Panc1 (cell line): ENCODE results near the gene DIAPH2. TPM values are rescaled to one million over a fixed set of nuclear protein-coding genes. Genes with fewer than 3 reads are reported as not detected.
"Not testable (repeated sequence)": the region's sequence is repeated elsewhere in the genome, so short reads cannot be mapped to it uniquely, and the experiment has no call there.

ENCODE experiments used
- ATAC-seq: fragments of 200-7000 bp; cut with Tn5 transposase; 2 replicates; pipeline ENCODE4 v1.9.1; 2020; ENCODE audit warnings: mild to moderate bottlenecking, moderate library complexity
- BruUV-seq: library from RNA; stranded (reverse); fragments of 400-500 nt; replicated peaks from 2 replicates; lab custom pipeline; 2021; lab: Mats Ljungman, UMichigan
- CTCF ChIA-PET: fragments of 300-600 bp; sonication (Branson Sonifier 250); formaldehyde crosslinking; loops from one replicate; lab custom pipeline; 2022; ENCODE audit warnings: antibody characterized with exemption; lab: Charles Lee
- POLR2A ChIA-PET: fragments of 300-600 bp; sonication (Branson Sonifier 250); formaldehyde crosslinking; loops from one replicate; lab custom pipeline; 2022; ENCODE audit warnings: antibody characterized with exemption; lab: Charles Lee
- DNase-seq: peaks from one replicate; pipeline ENCODE4 v3.0.0-alpha.2; 2010; ENCODE audit warnings: low read depth, low spot score
- H3K27ac ChIP-seq: 2 replicates; pipeline ENCODE4 v1.5.1; 2011; ENCODE audit warnings: mild to moderate bottlenecking, low read length, inconsistent platforms
- H3K27me3 ChIP-seq: fragments of 200-500 bp; sonication (Bioruptor generic); 2 replicates; pipeline ENCODE4 v1.6.0; 2014; ENCODE audit warnings: low read length, inconsistent platforms; ENCODE audit not compliant: control insufficient read depth, insufficient read depth
- H3K36me3 ChIP-seq: fragments of 200-500 bp; sonication (Bioruptor generic); 2 replicates; pipeline ENCODE4 v1.5.1; 2014; ENCODE audit warnings: inconsistent platforms, mild to moderate bottlenecking, low read length, moderate library complexity; ENCODE audit not compliant: control insufficient read depth, insufficient read depth
- H3K4me1 ChIP-seq: 2 replicates; pipeline ENCODE4 v1.5.1; 2011; ENCODE audit warnings: inconsistent platforms, mild to moderate bottlenecking, low read length, moderate library complexity; ENCODE audit not compliant: control insufficient read depth, insufficient read depth
- H3K4me3 ChIP-seq, 2 experiments: 2 replicates each; pipeline ENCODE4 v1.5.1; 2011 to 2012; ENCODE audit warnings: low read depth in 2 of 2, low read length in 2 of 2, mild to moderate bottlenecking in 2 of 2, inconsistent platforms in 1 of 2, moderate library complexity in 1 of 2
- H3K9me3 ChIP-seq: fragments of 200-500 bp; sonication (Bioruptor generic); 2 replicates; pipeline ENCODE4 v1.5.1; 2014; ENCODE audit warnings: low read depth, mild to moderate bottlenecking, inconsistent platforms, low read length, moderate library complexity; ENCODE audit not compliant: control insufficient read depth, insufficient read depth
- POLR2AphosphoS5 ChIP-seq: IDR thresholded peaks from 2 replicates; pipeline ENCODE4 v1.6.1; 2012; ENCODE audit warnings: mild to moderate bottlenecking, low read depth, low read length, moderate library complexity
- SIN3A ChIP-seq: IDR thresholded peaks from 2 replicates; pipeline ENCODE4 v1.6.1; 2012; ENCODE audit warnings: low read depth, mild to moderate bottlenecking, low read length, moderate library complexity, borderline replicate concordance; ENCODE audit not compliant: insufficient read depth
- TCF7L2 ChIP-seq: IDR thresholded peaks from 2 replicates; pipeline ENCODE4 v1.6.1; 2011; ENCODE audit warnings: mild to moderate bottlenecking, low read depth, low read length, inconsistent platforms
- in situ Hi-C: cut with HindIII; loops from 2 replicates; pipeline ENCODE4 v1.10.0; 2016; ENCODE audit warnings: low sequenced_read_pairs, low pct_unique_long_range_greater_than_20kb
- intact Hi-C: fragments of 100-400 bp; cut with micrococcal nuclease; formaldehyde crosslinking; loops from one replicate; pipeline ENCODE4 v1.10.0; 2022; ENCODE audit not compliant: unreplicated experiment
- total RNA-seq: library from RNA; stranded (reverse); gene quantifications from one replicate; pipeline ENCODE4 v1.2.1, GENCODE V29; 2021; ENCODE audit not compliant: unreplicated experiment
- TF ChIP-seq, protein P1 (sequence below), 2 experiments: IDR thresholded peaks; 2 replicates each; pipeline ENCODE4 v1.6.1; 2011 to 2012; ENCODE audit warnings: low read depth in 2 of 2, control low read depth in 1 of 2, low read length in 1 of 2, mild to moderate bottlenecking in 1 of 2, moderate library complexity in 1 of 2; ENCODE audit not compliant: insufficient read depth in 1 of 2
- TF ChIP-seq, protein P2 (sequence below): fragments of 450-650 bp; IDR thresholded peaks from 2 replicates; pipeline ENCODE4 v1.5.1; 2017; ENCODE audit warnings: mild to moderate bottlenecking

DIAPH2 gene
- total RNA-seq, 1 experiment from 2014 or later, result 17.0 TPM

DNA sequence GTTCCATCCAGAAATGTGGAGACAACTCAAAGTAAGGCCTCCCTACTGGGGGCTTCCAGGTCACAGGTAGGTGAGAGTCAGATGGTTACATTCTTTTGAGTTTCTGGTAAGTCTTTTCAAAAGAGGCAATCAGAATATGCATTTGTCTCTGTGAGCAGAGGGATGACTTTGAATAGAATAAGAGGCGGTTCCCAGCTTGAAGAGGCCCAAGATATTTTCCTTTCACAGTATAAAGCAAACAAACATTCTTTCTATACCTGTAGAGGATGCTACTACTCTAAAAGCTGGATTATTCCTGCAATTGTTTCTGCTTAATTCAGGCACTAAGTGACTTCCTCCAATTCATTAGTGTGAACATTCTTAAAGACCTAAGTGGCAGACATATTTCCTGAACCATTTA is 44.4 kb downstream of the DIAPH2 start:
- BruUV-seq, result no TSS peak
- Histone ChIP-seq H3K4me3 (no peak overlapping the region), H3K4me1 (no peaks in the 10 kb centered on the region), H3K27ac (no peak overlapping the region), H3K27me3 (no peaks in the 10 kb centered on the region), H3K36me3 (no peaks in the 10 kb centered on the region), H3K9me3 (no peaks in the 10 kb centered on the region)
- CTCF ChIA-PET, result no interaction called here
- TF ChIP-seq SIN3A (no peak), TCF7L2 (no peak), POLR2AphosphoS5 (no peak)
- TF ChIP-seq, protein P1, sequence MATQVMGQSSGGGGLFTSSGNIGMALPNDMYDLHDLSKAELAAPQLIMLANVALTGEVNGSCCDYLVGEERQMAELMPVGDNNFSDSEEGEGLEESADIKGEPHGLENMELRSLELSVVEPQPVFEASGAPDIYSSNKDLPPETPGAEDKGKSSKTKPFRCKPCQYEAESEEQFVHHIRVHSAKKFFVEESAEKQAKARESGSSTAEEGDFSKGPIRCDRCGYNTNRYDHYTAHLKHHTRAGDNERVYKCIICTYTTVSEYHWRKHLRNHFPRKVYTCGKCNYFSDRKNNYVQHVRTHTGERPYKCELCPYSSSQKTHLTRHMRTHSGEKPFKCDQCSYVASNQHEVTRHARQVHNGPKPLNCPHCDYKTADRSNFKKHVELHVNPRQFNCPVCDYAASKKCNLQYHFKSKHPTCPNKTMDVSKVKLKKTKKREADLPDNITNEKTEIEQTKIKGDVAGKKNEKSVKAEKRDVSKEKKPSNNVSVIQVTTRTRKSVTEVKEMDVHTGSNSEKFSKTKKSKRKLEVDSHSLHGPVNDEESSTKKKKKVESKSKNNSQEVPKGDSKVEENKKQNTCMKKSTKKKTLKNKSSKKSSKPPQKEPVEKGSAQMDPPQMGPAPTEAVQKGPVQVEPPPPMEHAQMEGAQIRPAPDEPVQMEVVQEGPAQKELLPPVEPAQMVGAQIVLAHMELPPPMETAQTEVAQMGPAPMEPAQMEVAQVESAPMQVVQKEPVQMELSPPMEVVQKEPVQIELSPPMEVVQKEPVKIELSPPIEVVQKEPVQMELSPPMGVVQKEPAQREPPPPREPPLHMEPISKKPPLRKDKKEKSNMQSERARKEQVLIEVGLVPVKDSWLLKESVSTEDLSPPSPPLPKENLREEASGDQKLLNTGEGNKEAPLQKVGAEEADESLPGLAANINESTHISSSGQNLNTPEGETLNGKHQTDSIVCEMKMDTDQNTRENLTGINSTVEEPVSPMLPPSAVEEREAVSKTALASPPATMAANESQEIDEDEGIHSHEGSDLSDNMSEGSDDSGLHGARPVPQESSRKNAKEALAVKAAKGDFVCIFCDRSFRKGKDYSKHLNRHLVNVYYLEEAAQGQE (IDR thresholded peaks at IDR 0.05; ENCODE audit: insufficient read depth in 1 of 2, low read depth in 2 of 2, low read length in 1 of 2), result no peak
- TF ChIP-seq, protein P2, sequence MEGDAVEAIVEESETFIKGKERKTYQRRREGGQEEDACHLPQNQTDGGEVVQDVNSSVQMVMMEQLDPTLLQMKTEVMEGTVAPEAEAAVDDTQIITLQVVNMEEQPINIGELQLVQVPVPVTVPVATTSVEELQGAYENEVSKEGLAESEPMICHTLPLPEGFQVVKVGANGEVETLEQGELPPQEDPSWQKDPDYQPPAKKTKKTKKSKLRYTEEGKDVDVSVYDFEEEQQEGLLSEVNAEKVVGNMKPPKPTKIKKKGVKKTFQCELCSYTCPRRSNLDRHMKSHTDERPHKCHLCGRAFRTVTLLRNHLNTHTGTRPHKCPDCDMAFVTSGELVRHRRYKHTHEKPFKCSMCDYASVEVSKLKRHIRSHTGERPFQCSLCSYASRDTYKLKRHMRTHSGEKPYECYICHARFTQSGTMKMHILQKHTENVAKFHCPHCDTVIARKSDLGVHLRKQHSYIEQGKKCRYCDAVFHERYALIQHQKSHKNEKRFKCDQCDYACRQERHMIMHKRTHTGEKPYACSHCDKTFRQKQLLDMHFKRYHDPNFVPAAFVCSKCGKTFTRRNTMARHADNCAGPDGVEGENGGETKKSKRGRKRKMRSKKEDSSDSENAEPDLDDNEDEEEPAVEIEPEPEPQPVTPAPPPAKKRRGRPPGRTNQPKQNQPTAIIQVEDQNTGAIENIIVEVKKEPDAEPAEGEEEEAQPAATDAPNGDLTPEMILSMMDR, result no peak
- POLR2A ChIA-PET, result no interaction called here
- intact Hi-C loops, result no loop called here
- no peak for ATAC-seq
- DNase-seq, result no peak
- in situ Hi-C loops, result no loop called here

DNA sequence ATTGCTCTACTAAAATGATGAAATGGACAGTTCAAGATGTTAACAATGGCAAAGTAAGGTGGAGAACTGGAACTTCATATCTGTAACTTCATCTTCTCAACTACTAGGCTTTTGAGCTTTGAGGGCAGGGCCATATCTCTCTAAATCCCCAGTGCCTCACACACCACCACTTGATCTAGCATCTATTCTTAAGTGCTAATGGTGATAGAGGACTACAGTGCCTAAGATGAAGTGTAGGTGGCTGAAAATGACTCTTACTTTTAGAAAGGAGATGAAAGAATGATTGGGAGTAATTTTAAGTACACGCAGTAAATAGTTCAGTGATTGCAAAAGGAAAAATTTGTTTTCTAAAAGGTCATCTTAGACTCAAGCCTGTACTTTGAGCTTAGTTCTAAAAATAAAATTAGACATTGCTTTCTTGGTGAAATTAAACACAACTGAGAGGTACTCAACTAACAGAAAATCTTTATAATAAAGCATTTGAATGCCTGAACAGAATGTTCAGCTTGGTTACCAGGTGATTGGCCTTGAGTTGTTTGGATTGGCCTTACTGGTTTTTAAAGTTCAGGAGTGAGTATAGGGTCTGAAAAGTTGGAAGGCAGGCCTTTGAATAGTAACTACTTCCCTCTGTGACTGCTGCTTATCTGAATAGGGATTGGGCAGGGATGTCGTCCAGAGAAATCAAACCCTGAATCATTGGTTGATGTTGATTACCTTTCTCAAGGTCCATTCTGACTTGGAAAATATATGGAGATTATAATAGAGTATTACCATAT is 45.4 kb downstream of the DIAPH2 start:
- intact Hi-C loops, result no loop called here
- Histone ChIP-seq H3K9me3 (no peaks in the 10 kb centered on the region), H3K27ac (no peak overlapping the region), H3K27me3 (no peaks in the 10 kb centered on the region), H3K4me1 (no peaks in the 10 kb centered on the region), H3K36me3 (no peaks in the 10 kb centered on the region), H3K4me3 (no peak overlapping the region)
- in situ Hi-C loops, result no loop called here
- no TSS peak for BruUV-seq
- TF ChIP-seq, protein P1 (IDR thresholded peaks at IDR 0.05; ENCODE audit: insufficient read depth in 1 of 2, low read depth in 2 of 2, low read length in 1 of 2), result no peak
- no peak for TF ChIP-seq TCF7L2
- TF ChIP-seq, protein P2, result no peak
- no peak for TF ChIP-seq POLR2AphosphoS5
- no peak for TF ChIP-seq SIN3A
- CTCF ChIA-PET, result no interaction called here
- ATAC-seq, result no peak
- POLR2A ChIA-PET, result no interaction called here
- DNase-seq, result no peak

DNA sequence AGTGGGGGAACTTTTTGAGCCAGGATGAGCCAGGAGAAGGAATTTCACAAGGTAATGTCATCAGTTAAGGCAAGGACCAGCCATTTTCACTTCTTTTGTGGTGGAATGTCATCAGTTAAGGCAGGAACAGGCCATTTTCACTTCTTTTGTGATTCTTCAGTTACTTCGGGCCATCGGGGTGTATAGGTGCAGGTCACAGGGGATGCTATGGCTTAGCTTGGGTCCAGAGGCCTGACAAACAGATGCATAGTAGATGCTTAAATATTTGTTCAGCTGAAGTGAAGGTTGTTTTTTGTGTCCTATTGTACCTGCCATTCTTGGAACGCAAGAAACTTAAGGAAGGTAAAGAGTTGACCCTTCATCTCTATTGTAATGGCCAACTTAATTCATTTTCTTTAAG is 46.4 kb downstream of the DIAPH2 start:
- H3K27me3 ChIP-seq, H3K4me3 ChIP-seq, H3K9me3 ChIP-seq, CTCF ChIA-PET, intact Hi-C loops, H3K36me3 ChIP-seq, BruUV-seq, POLR2A ChIA-PET, DNase-seq, ATAC-seq, H3K27ac ChIP-seq, in situ Hi-C loops, H3K4me1 ChIP-seq: not testable (repeated sequence)
